ENCODE results near the gene GRIN1. TPM values are rescaled to one million over a fixed set of nuclear protein-coding genes. Genes with fewer than 3 reads are reported as not detected.

GRIN1 gene
- total RNA-seq, 4 donors from 2014 or later: 0.11 to 0.50 (median 0.19) TPM; not detected in 1

DNA sequence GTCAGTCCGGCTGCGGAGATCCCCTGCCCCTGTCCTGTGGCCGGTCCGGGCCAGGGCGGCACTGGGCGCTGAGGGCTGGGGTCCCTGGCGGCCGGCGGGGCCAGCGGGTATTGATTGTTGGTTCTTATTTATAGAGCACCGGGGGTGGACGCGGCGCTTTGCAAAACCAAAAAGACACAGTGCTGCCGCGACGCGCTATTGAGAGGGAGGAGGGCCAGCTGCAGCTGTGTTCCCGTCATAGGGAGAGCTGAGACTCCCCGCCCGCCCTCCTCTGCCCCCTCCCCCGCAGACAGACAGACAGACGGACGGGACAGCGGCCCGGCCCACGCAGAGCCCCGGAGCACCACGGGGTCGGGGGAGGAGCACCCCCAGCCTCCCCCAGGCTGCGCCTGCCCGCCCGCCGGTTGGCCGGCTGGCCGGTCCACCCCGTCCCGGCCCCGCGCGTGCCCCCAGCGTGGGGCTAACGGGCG lies 28.4 kb downstream of the GRIN1 start:
- Histone ChIP-seq H3K4me1 (peaks cover 39 to 52% (median 43%) of the 10 kb centered on the region in 4 donors), H3K9me3 (no peaks in the 10 kb centered on the region), H3K27ac (replicated peaks in 1 of 4) (no peak overlapping the region), H3K36me3 (no peaks in the 10 kb centered on the region), H3K27me3 (peaks cover 6 to 100% (median 83%) of the 10 kb centered on the region in 4 donors), H3K4me3 (peak overlapping the region in 2 of 4 donors; percentile 47 to 54)
- TF ChIP-seq POLR2A (IDR thresholded peaks at IDR 0.05; ENCODE audit: low read depth) (no peak), CTCF (IDR thresholded peaks at IDR 0.05) (no peak), POLR2AphosphoS5 (IDR thresholded peaks at IDR 0.05) (no peak), EP300 (IDR thresholded peaks at IDR 0.05) (no peak)
- no peak for DNase-seq (ENCODE audit: extremely low spot score)
- 19% methylated on average over 5 of the region's 44 CpGs for WGBS
- intact Hi-C loops (cut with DNase I): no loop called here

- no peak for DNase-seq (ENCODE audit: extremely low spot score)
- H3K36me3 ChIP-seq: no peaks in the 10 kb centered on the region
- no peak for TF ChIP-seq POLR2A (IDR thresholded peaks at IDR 0.05; ENCODE audit: low read depth)
- TF ChIP-seq POLR2AphosphoS5 (IDR thresholded peaks at IDR 0.05): no peak
- TF ChIP-seq EP300 (IDR thresholded peaks at IDR 0.05): no peak
- no peaks in the 10 kb centered on the region for H3K9me3 ChIP-seq
- H3K4me1 ChIP-seq: peaks cover 33 to 45% (median 37%) of the 10 kb centered on the region in 4 donors
- H3K27me3 ChIP-seq: peaks cover 6 to 100% (median 76%) of the 10 kb centered on the region in 4 donors
- 2% methylated on average over 11 of the region's 57 CpGs for WGBS
- intact Hi-C loops (cut with DNase I): no loop called here
- no peak overlapping the region for H3K27ac ChIP-seq (replicated peaks in 1 of 4)
- H3K4me3 ChIP-seq: peak overlapping the region; percentile 42 to 54 (median 45)
Measured at GRCh38 chr9:137167747-137168572, 29.0 kb downstream of the GRIN1 start.

DNA sequence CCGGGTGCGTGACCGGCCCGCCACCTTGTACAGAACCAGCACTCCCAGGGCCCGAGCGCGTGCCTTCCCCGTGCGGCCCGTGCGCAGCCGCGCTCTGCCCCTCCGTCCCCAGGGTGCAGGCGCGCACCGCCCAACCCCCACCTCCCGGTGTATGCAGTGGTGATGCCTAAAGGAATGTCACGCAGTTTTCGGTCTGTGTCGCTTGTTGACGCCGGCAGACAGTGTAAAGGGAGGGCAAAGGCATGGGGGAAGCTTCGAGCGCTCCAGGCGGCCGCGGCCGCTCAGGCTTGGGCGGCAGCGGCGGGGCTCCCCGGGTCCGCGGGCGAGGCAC lies 29.6 kb downstream of the GRIN1 start:
- no peaks in the 10 kb centered on the region for H3K36me3 ChIP-seq
- H3K9me3 ChIP-seq: no peaks in the 10 kb centered on the region
- H3K4me1 ChIP-seq: peaks cover 27 to 39% (median 31%) of the 10 kb centered on the region in 4 donors
- DNase-seq (ENCODE audit: extremely low spot score): no peak
- peak overlapping the region; percentile 42 to 54 (median 45) for H3K4me3 ChIP-seq
- intact Hi-C loops (cut with DNase I): no loop called here
- WGBS: 0% methylated on average over 8 of the region's 36 CpGs
- TF ChIP-seq POLR2AphosphoS5 (IDR thresholded peaks at IDR 0.05) (no peak), POLR2A (IDR thresholded peaks at IDR 0.05; ENCODE audit: low read depth) (no peak), EP300 (IDR thresholded peaks at IDR 0.05) (no peak), CTCF (IDR thresholded peaks at IDR 0.05) (no peak)
- H3K27me3 ChIP-seq: peaks cover 6 to 100% (median 70%) of the 10 kb centered on the region in 4 donors
- H3K27ac ChIP-seq (replicated peaks in 1 of 4): no peak overlapping the region

- peaks cover 6 to 100% (median 64%) of the 10 kb centered on the region in 4 donors for H3K27me3 ChIP-seq
- WGBS: no CpG with 5 or more reads among the region's 124 CpGs
Measured at GRCh38 chr9:137168904-137169856, 30.2 kb downstream of the GRIN1 start.

More at GRCh38 chr9:137168904-137169856, 30.2 kb downstream of the GRIN1 start:
- DNase-seq (ENCODE audit: extremely low spot score): no peak
- Histone ChIP-seq H3K4me1 (peaks cover 27 to 38% (median 30%) of the 10 kb centered on the region in 4 donors), H3K4me3 (peak overlapping the region; percentile 42 to 54 (median 45)), H3K36me3 (no peaks in the 10 kb centered on the region), H3K9me3 (no peaks in the 10 kb centered on the region), H3K27ac (replicated peaks in 1 of 4) (no peak overlapping the region)
- intact Hi-C loops (cut with DNase I): no loop called here
- no peak for TF ChIP-seq CTCF (IDR thresholded peaks at IDR 0.05)

Data from esophagus muscularis mucosa (tissue), 4 donors.